ENCODE results near the gene PGS1.
A peak's percentile ranks its signal among the peaks of the same experiment; 100 is the strongest.
"Not testable (repeated sequence)": the region's sequence is repeated elsewhere in the genome, so short reads cannot be mapped to it uniquely, and the experiment has no call there.

PGS1 gene

GRCh38 chr17:78378225-78379130 is at the start of gene PGS1:
Gene PGS1 (plus strand): TSS chr17:78378649. CDS start chr17:78378666, 17 bp downstream.
- peak; percentile 62 to 78 (median 74) for DNase-seq (ENCODE audit: low read depth in 3 of 3)

GRCh38 chr17:78329263-78330059 is 49.0 kb upstream of the PGS1 start:
- DNase-seq (ENCODE audit: low read depth in 3 of 3) = no peak

- DNase-seq (ENCODE audit: low read depth in 3 of 3) = no peak
Observed at GRCh38 chr17:78330570-78331224, 47.8 kb upstream of the PGS1 start.

GRCh38 chr17:78331355-78331754 is 47.1 kb upstream of the PGS1 start:
- DNase-seq (ENCODE audit: low read depth in 3 of 3) = not testable (repeated sequence)

- no peak for DNase-seq (ENCODE audit: low read depth in 3 of 3)
Observed at GRCh38 chr17:78332991-78333390, 45.5 kb upstream of the PGS1 start.

GRCh38 chr17:78335209-78335608 is 43.2 kb upstream of the PGS1 start:
- no peak for DNase-seq (ENCODE audit: low read depth in 3 of 3)

- no peak for DNase-seq (ENCODE audit: low read depth in 3 of 3)
Observed at GRCh38 chr17:78337244-78338109, 41.0 kb upstream of the PGS1 start.

GRCh38 chr17:78338486-78339259 is 39.8 kb upstream of the PGS1 start:
- DNase-seq (ENCODE audit: low read depth in 3 of 3) = no peak

- no peak for DNase-seq (ENCODE audit: low read depth in 3 of 3)
Observed at GRCh38 chr17:78340183-78340955, 38.1 kb upstream of the PGS1 start.

- DNase-seq (ENCODE audit: low read depth in 3 of 3) = no peak
Observed at GRCh38 chr17:78341559-78342448, 36.6 kb upstream of the PGS1 start.

- DNase-seq (ENCODE audit: low read depth in 3 of 3) = no peak
Observed at GRCh38 chr17:78342449-78343186, 35.8 kb upstream of the PGS1 start.

GRCh38 chr17:78343187-78343542 is 35.3 kb upstream of the PGS1 start:
- DNase-seq (ENCODE audit: low read depth in 3 of 3) = no peak

GRCh38 chr17:78343543-78344201 is 34.8 kb upstream of the PGS1 start:
- DNase-seq (ENCODE audit: low read depth in 3 of 3) = peak in 1 of 3 donors; percentile 60

GRCh38 chr17:78344666-78345065 is 33.8 kb upstream of the PGS1 start:
- DNase-seq (ENCODE audit: low read depth in 3 of 3) = no peak

GRCh38 chr17:78345172-78345571 is 33.3 kb upstream of the PGS1 start:
- DNase-seq (ENCODE audit: low read depth in 3 of 3) = no peak

GRCh38 chr17:78345791-78346494 is 32.5 kb upstream of the PGS1 start:
- no peak for DNase-seq (ENCODE audit: low read depth in 3 of 3)

Measured in stimulated activated CD4-positive, alpha-beta T cell treated with anti-CD3 and anti-CD28 coated beads, TNF-alpha, amount 100 ng/mL, for 48 hours (primary cell).